GM10266 (cell line): ENCODE measurements around the gene SBK1.

ENCODE experiments used
- DNase-seq: peaks from one replicate; pipeline ENCODE4 v3.0.0; 2012; ENCODE audit errors: extremely low spot score
- CTCF ChIP-seq: IDR thresholded peaks from 2 replicates; pipeline ENCODE4 v1.5.1; 2012; ENCODE audit warnings: mild to moderate bottlenecking, low read depth; ENCODE audit not compliant: control insufficient read depth, insufficient read depth; ENCODE audit errors: missing control alignments

The SBK1 gene

GRCh38 chr16:28289939-28290858, 2.1 kb upstream of the SBK1 start:
- DNase-seq, result no peak
- TF ChIP-seq CTCF, result no peak

GRCh38 chr16:28290859-28291254, 1.5 kb upstream of the SBK1 start:
- no peak for DNase-seq

GRCh38 chr16:28292731-28293600, 641 bp downstream of the SBK1 start:
- no peak for TF ChIP-seq CTCF
- DNase-seq, result no peak

More at GRCh38 chr16:28290859-28291254, 1.5 kb upstream of the SBK1 start:
- no peak for TF ChIP-seq CTCF

GRCh38 chr16:28293601-28293960, 1.3 kb downstream of the SBK1 start:
- no peak for TF ChIP-seq CTCF
- DNase-seq, result no peak

GRCh38 chr16:28294201-28294600, 1.9 kb downstream of the SBK1 start:
- no peak for DNase-seq
- TF ChIP-seq CTCF, result no peak

- no peak for DNase-seq
- TF ChIP-seq CTCF, result no peak
Measured at GRCh38 chr16:28295276-28295675, 3.0 kb downstream of the SBK1 start.

GRCh38 chr16:28297308-28297707, 5.0 kb downstream of the SBK1 start:
- no peak for DNase-seq
- no peak for TF ChIP-seq CTCF
